Activated T-cell treated with anti-CD3 and anti-CD28 coated beads, Interleukin-2, amount 50 U/mL, for 72 hours (primary cell): ENCODE data around the gene CTNNA1. TPM values are rescaled to one million over a fixed set of nuclear protein-coding genes. Genes with fewer than 3 reads are reported as not detected.
"Not testable (repeated sequence)": the region's sequence is repeated elsewhere in the genome, so short reads cannot be mapped to it uniquely, and the experiment has no call there.

Source experiments
- ATAC-seq, 2 donors: fragments of 150-1000 bp; cut with Tn5 transposase; replicated peaks in 1 of 2; 2 replicates each; pipeline ENCODE4 v1.10.0; 2021; ENCODE audit warnings: moderate library complexity in 2 of 2, mild to moderate bottlenecking in 1 of 2
- DNase-seq, 2 donors: peaks; one replicate each; pipeline ENCODE4 v3.0.0; 2021 to 2022; ENCODE audit warnings: mixed read lengths in 1 of 2
- H3K27ac Mint-ChIP-seq: one replicate; pipeline ENCODE4 v1.8.0; 2022; ENCODE audit warnings: mild to moderate bottlenecking, moderate library complexity, mixed read lengths
- H3K27me3 Mint-ChIP-seq: one replicate; pipeline ENCODE4 v1.8.0; 2022; ENCODE audit warnings: low read depth, mixed read lengths
- H3K36me3 Mint-ChIP-seq, 2 donors: one replicate each; pipeline ENCODE4 v1.8.0; 2022; ENCODE audit warnings: mixed read lengths in 2 of 2, mild to moderate bottlenecking in 1 of 2; ENCODE audit not compliant: insufficient read depth in 2 of 2
- H3K4me1 Mint-ChIP-seq: one replicate; pipeline ENCODE4 v1.8.0; 2022; ENCODE audit warnings: low read depth, mixed read lengths
- H3K4me3 Mint-ChIP-seq, 2 donors: one replicate each; pipeline ENCODE4 v1.8.0; 2022; ENCODE audit warnings: mild to moderate bottlenecking in 2 of 2, mixed read lengths in 2 of 2, moderate library complexity in 2 of 2
- H3K9me3 Mint-ChIP-seq, 2 donors: one replicate each; pipeline ENCODE4 v1.8.0; 2022; ENCODE audit warnings: mixed read lengths in 2 of 2
- total RNA-seq, 2 donors: library from RNA; stranded (reverse); gene quantifications; one replicate each; pipeline ENCODE4 v1.2.3, GENCODE V29; 2022

Gene CTNNA1
- total RNA-seq, 2 donors from 2014 or later, result 62.3 to 73.0 TPM

GRCh38 chr5:138754699-138755057 is 1.5 kb downstream of the CTNNA1 start:
- Mint-ChIP-seq H3K27ac (no peak overlapping the region), H3K4me3 (peak overlapping the region; percentile 87 to 88), H3K27me3 (peaks cover 36% of the 10 kb centered on the region), H3K4me1 (peaks cover 38% of the 10 kb centered on the region), H3K9me3 (peaks cover 2 to 3% of the 10 kb centered on the region in 2 donors), H3K36me3 (peaks cover 6 to 14% of the 10 kb centered on the region in 2 donors)
- DNase-seq (no peak), ATAC-seq (no peak)

DNA sequence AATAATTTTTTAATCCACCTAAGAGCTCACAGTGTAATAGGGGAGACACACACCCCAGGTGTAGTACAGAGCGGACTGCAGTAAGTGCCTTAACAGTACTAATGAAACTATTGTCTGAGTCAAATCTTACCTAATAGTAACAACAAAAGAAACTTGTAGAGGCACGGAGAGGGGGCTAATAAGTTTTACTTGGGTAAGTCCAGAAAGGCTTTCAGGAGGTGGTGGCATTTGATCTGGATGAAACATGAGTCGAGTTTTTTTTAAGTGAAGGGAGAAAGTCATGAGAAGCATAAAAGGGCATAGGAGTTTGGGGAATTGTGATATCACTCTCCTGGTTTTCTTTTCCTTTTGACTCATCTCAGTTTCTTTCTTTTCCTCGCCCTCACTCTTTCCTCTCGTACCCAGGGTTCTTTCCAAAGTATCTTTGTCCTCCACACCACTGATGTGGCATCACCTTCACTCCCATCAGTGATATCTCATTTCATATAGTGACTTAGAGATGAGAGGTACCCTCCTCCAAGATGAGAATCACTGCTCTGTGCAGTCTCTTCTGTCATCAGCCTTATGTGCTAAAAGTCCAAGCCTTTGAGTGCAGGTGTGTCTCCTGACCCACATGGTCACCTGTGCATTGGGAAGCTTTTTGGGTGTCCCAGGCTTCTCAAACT is 2.0 kb downstream of the CTNNA1 start:
- peaks cover 36% of the 10 kb centered on the region for H3K27me3 Mint-ChIP-seq
- peaks cover 6 to 14% of the 10 kb centered on the region in 2 donors for H3K36me3 Mint-ChIP-seq
- peaks cover 2 to 3% of the 10 kb centered on the region in 2 donors for H3K9me3 Mint-ChIP-seq
- peak overlapping the region; percentile 87 to 88 for H3K4me3 Mint-ChIP-seq
- ATAC-seq (peak; percentile 19 to 21), DNase-seq (no peak)
- no peak overlapping the region for H3K27ac Mint-ChIP-seq
- peaks cover 38% of the 10 kb centered on the region for H3K4me1 Mint-ChIP-seq

- Mint-ChIP-seq H3K4me1 (peaks cover 53% of the 10 kb centered on the region), H3K4me3 (no peak overlapping the region), H3K9me3 (peaks cover 2 to 3% of the 10 kb centered on the region in 2 donors), H3K36me3 (peaks cover 6 to 14% of the 10 kb centered on the region in 2 donors), H3K27me3 (peaks cover 34% of the 10 kb centered on the region), H3K27ac (no peak overlapping the region)
- ATAC-seq (no peak), DNase-seq (no peak)
These were observed 4.0 kb downstream of the CTNNA1 start for GRCh38 chr5:138757061-138757776.

DNA sequence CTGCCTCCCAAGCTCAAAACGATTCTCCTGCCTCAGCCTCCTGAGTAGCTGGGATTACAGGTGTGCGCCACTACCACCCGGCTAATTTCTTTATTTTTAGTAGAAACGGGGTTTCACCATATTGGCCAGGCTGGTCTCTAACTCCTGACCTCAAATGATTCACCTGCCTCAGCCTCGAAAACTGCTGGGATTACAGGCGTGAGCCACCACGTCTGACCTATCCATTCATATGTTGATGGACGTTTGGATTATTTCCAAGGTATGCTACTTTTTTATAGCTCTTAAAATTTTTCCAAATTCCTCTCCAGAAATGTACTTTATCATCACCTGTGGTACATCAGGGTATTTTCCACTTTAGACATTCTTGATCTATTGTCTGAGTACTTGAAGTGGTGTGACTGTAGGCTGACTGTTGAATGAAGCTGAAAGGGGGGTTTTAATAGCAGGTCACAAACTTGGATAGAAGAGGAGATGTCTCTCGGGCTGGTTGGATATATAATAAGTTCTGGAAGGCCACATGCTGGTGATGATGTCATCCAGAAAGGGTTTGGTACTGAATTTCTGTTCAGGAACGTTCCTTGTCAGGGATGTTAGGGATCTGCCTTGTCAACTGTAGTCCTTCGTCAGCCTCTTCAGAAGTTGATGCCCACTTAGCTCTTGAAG is 7.4 kb downstream of the CTNNA1 start:
- DNase-seq (no peak), ATAC-seq (no peak)
- Mint-ChIP-seq H3K4me1 (peaks cover 34% of the 10 kb centered on the region), H3K9me3 (peaks cover 2 to 3% of the 10 kb centered on the region in 2 donors), H3K27me3 (peaks cover 19% of the 10 kb centered on the region), H3K27ac (no peak overlapping the region), H3K36me3 (peaks cover 6 to 11% of the 10 kb centered on the region in 2 donors), H3K4me3 (peak overlapping the region in 1 of 2 donors; percentile 56)

DNA sequence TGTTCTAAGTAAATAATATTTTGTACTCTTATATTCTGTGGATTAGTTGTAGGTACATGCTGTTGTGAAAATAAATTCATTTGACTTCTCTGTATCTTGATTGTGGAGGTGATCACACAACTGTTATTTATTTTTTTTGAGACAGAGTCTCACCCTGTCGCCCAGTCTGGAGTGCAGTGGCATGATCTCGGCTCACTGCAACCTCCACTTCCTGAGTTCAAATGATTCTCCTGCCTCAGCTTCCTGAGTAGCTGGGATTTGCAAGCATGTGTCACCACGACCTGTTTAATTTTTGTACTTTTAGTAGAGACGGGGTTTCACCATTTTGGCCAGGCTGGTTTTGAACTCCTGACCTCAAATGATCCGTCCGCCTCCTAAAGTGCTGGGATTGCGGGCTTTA is 7.9 kb downstream of the CTNNA1 start:
- peak in 1 of 2 donors; percentile 23 for ATAC-seq
- Mint-ChIP-seq H3K27ac (peak overlapping the region; percentile 57), H3K4me3 (peak overlapping the region in 1 of 2 donors; percentile 56), H3K27me3 (peaks cover 19% of the 10 kb centered on the region), H3K36me3 (peaks cover 6 to 11% of the 10 kb centered on the region in 2 donors), H3K4me1 (peaks cover 32% of the 10 kb centered on the region)
- not testable (repeated sequence) for H3K9me3 Mint-ChIP-seq, DNase-seq

DNA sequence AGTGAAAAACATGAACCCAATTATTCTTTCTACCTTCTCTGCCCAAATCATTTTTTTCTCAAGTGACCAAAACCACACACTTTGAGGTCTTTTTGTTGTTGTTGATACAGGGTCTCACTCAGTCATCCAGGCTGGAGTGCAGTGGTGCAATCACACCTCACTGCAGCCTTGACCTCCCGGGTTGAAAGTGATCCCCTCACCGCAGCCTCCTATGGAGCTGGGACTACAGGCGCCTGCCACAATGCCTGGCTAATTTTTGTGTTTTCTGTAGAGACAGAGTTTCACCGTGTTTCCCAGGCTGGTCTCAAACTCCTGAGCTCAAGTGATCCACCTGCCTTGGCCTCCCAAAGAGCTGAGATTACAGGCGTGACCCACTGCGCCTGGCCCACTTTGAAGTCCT is 8.4 kb downstream of the CTNNA1 start:
- not testable (repeated sequence) for H3K9me3 Mint-ChIP-seq

GRCh38 chr5:138762110-138762509 is 8.9 kb downstream of the CTNNA1 start:
- peaks cover 6 to 11% of the 10 kb centered on the region in 2 donors for H3K36me3 Mint-ChIP-seq
- H3K9me3 Mint-ChIP-seq, result peaks cover 2 to 3% of the 10 kb centered on the region in 2 donors
- H3K27ac Mint-ChIP-seq, result no peak overlapping the region
- ATAC-seq (no peak), DNase-seq (no peak)
- H3K4me3 Mint-ChIP-seq, result no peak overlapping the region
- H3K27me3 Mint-ChIP-seq, result peaks cover 10% of the 10 kb centered on the region
- peaks cover 24% of the 10 kb centered on the region for H3K4me1 Mint-ChIP-seq

More for the DNA sequence above, 8.4 kb downstream of the CTNNA1 start:
- not testable (repeated sequence) for DNase-seq, ATAC-seq
- Mint-ChIP-seq H3K4me1 (peaks cover 28% of the 10 kb centered on the region), H3K27me3 (peaks cover 15% of the 10 kb centered on the region), H3K36me3 (peaks cover 6 to 11% of the 10 kb centered on the region in 2 donors), H3K27ac (peak overlapping the region; percentile 57), H3K4me3 (peak overlapping the region in 1 of 2 donors; percentile 16)

- DNase-seq, result no peak
- peaks cover 19% of the 10 kb centered on the region for H3K4me1 Mint-ChIP-seq
- ATAC-seq, result no peak
- H3K4me3 Mint-ChIP-seq, result no peak overlapping the region
- peaks cover 2 to 3% of the 10 kb centered on the region in 2 donors for H3K9me3 Mint-ChIP-seq
- H3K27me3 Mint-ChIP-seq, result peaks cover 5% of the 10 kb centered on the region
- H3K27ac Mint-ChIP-seq, result no peak overlapping the region
- peaks cover 2 to 7% of the 10 kb centered on the region in 2 donors for H3K36me3 Mint-ChIP-seq
These were observed 10.0 kb downstream of the CTNNA1 start for GRCh38 chr5:138763037-138763778.

DNA sequence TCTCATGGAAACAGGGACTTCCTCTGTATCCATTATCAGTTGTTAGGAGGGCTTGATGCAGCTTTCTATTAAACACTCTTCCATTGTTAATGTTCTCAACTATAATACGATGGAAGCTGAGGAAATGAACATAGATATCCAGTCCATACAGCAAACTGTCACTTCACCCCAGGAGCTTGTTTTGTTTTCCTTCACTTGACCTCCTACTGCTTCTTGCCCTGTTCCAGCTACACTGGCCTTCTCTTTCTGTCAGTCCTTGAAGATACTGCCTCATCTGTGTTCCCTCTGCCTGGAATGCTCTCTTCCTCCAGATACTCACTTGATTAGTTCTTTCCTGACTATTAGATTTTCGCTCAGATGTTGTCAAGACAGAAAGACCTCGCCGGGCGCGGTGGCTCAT is 17.1 kb downstream of the CTNNA1 start:
- no peaks in the 10 kb centered on the region for H3K4me1 Mint-ChIP-seq
- no peak overlapping the region for H3K4me3 Mint-ChIP-seq
- DNase-seq (no peak), ATAC-seq (no peak)
- H3K36me3 Mint-ChIP-seq, result no peaks in the 10 kb centered on the region
- H3K27ac Mint-ChIP-seq, result no peak overlapping the region
- no peaks in the 10 kb centered on the region for H3K27me3 Mint-ChIP-seq
- no peaks in the 10 kb centered on the region for H3K9me3 Mint-ChIP-seq

GRCh38 chr5:138770977-138771376 is 17.8 kb downstream of the CTNNA1 start:
- Mint-ChIP-seq H3K4me3 (no peak overlapping the region), H3K4me1 (no peaks in the 10 kb centered on the region), H3K27ac (no peak overlapping the region), H3K9me3 (no peaks in the 10 kb centered on the region), H3K27me3 (no peaks in the 10 kb centered on the region), H3K36me3 (no peaks in the 10 kb centered on the region)
- DNase-seq (no peak), ATAC-seq (no peak)

DNA sequence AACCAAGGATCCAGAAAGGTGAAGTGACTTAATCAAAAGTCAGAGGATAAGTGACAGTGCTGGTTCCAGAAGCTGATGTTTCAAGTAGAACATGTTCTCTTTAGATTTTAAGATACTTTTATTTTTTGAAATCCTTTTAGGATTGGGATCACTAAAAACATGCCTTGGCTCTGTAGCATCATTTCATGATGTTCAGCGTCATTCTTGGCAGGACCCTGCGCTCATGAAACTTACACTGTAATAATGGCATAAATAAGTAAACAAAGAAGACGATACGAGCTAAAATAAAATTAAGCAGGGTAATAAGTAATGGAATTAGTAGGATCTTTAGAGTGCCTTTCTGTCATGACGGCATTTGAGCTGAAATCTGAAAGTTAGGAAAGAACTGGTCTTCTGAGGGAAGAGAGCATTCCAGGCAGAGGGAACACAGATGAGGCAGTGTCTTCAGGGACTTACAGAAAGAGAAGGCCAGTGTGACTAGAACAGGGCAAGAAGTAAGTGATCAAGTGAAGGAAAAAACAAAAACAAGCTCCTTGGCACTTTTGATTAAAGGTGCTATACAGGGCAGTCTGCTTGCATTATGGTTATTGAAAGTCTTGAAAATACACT is 19.9 kb downstream of the CTNNA1 start:
- H3K27ac Mint-ChIP-seq, result no peak overlapping the region
- DNase-seq, result no peak
- H3K36me3 Mint-ChIP-seq, result no peaks in the 10 kb centered on the region
- no peaks in the 10 kb centered on the region for H3K27me3 Mint-ChIP-seq
- H3K4me3 Mint-ChIP-seq, result no peak overlapping the region
- H3K9me3 Mint-ChIP-seq, result no peaks in the 10 kb centered on the region
- ATAC-seq, result no peak
- H3K4me1 Mint-ChIP-seq, result no peaks in the 10 kb centered on the region

DNA sequence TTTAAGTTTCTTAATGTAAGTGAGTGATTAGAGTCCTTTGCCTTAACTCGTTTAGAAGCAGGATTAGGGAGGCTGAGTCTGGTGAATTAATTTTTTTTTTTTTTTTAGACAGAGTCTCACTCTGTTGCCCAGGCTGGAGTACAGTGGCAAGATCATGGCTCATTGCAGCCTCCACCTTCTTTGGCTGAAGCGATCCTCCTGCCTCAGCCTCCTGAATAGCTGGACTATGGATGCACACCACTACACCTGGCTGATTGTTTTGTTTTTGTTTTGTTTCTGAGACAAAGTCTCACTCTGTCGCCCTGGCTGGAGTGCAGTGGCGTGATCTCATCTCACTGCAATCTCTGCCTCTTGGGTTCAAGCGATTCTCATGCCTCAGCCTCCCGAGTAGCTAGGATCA is 20.4 kb downstream of the CTNNA1 start:
- not testable (repeated sequence) for DNase-seq, ATAC-seq, H3K27ac Mint-ChIP-seq, H3K4me3 Mint-ChIP-seq, H3K9me3 Mint-ChIP-seq, H3K27me3 Mint-ChIP-seq, H3K36me3 Mint-ChIP-seq, H3K4me1 Mint-ChIP-seq
